ENCODE measurements around the gene CLEC2A. TPM values are rescaled to one million over a fixed set of nuclear protein-coding genes. Genes with fewer than 3 reads are reported as not detected.

CLEC2A gene
- polyA plus RNA-seq, 5 donors: not detected

GRCh38 chr12:9935026-9935425 lies 2.9 kb upstream of the CLEC2A start:
- no peak for DNase-seq

DNA sequence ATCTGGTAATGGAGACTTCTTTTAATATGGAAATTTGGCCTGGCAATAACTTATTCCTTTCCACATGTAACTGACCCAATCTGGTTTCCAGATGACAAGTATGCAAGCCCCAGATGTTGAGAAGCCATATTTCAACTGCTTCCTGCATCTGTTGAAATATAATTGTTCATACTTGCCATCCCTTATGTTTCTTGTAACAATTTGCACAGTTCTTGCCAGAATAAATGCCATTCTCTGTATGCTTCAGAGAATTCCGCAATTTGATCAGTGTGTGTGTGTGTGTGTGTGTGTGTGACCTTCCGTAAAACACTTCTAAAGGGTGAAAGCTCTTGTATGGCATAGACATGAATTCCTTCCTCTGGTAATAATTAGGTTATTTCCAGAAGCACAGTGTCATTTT lies 1.8 kb upstream of the CLEC2A start:
- no peak for DNase-seq

- no peak for DNase-seq
These were observed 925 bp downstream of the CLEC2A start for GRCh38 chr12:9931245-9931644.

GRCh38 chr12:9928607-9929006 lies 3.6 kb downstream of the CLEC2A start:
- DNase-seq: no peak

GRCh38 chr12:9926876-9927275 lies 5.3 kb downstream of the CLEC2A start:
- no peak for DNase-seq

DNA sequence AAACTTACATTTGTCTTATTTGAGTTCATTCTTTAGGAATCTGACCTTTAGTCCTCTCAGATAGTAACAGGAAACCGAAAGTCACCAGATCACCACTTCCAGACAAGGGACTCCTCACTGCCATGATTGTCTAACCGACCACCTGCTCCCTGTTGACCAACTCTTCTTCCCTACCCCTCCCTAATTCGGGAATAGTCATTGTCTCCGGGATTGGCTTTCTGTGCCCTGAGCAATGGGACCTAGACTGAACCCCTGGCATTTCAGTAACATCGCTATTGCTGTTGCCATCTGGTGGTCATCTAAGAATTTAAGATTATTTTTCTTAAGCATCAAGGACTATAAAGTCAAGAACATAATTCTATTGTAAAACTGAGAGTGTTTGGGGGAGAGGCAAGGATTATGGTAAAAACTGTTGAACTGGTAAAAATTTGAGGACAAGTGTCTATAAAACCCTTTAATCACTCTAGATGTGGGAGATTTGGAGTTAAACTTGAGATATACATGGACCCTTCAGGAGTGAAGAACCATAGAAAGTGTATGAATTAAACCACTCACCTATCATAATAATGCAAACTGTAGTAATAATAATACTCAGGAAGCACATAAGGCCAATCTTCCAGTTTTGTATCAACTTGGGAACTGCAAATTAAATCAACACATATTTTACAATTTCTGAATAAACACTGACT lies 6.3 kb downstream of the CLEC2A start:
- peak; percentile 9 to 33 for DNase-seq

DNA sequence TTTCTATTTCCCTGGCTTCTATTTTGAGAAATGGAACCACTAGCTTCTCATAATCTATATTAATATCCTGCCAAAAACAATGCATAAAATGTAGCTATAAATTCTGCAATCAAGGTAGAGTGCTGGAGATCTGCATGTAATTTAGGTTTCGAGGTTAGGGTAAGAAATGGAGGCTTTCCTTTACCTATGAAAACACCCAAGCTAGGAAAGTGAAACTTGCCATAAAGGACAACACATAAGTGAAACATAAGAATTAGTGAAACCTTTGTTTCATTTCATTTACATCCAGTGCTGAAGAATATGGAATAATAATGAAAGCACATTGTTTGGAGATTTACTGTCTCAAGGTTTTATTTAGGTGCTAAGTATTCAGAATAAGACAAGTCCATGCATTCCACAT lies 9.7 kb downstream of the CLEC2A start:
- no peak for DNase-seq

GRCh38 chr12:9920451-9920850 lies 11.7 kb downstream of the CLEC2A start:
- DNase-seq: no peak

GRCh38 chr12:9919443-9919842 lies 12.7 kb downstream of the CLEC2A start:
- DNase-seq: no peak

DNA sequence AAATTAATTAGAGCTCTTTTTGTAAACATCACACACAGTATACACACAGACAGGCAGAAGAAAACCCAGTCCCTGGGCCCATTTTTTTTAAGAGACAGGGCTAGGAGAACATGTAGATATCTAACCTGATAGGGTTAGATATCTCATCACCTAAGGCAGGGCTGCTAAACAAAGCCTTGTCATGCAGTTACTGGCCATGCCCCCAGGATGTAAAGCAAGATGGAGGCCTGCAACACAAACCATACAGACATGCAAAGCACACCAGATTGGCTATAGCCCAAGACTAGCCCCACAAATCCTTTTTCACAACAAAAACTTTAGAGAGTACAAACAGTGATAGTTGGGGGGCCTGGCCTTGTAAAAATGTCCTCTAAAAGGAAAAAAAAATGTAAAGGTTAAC lies 20.5 kb downstream of the CLEC2A start:
- no peak for DNase-seq

DNA sequence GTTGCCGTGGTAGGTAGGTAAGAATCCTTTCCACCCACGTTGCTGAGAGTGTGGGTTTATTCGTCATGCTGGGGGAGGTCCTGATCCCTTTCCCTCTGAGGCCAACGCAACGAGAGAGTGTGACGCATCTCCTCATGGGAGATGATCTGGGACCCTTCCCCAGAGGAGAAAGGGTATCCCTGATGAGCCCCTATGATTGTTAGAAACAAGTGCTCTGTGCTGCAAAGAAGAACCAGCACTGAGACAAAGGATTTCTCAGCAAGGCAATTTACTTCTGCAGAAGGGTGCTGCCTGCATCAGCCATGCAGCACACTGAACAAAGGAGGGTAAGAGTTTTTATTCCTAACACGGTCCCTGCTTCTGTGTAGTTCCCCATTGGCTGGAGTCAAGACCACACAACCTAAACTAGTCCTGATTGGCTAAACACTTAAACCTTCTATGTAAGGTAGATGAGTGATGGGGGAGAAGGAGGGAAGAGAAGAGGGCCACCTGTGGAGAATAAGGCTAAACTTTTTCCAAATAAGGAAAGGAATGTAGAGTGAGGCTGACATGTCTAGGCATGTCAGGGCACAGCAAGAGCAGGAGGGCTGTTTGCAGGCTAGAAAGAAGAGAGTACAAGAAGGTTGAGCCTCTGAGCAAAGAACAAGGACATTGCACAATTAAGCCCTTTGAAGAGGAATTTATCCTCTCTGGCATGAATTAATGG lies 21.3 kb downstream of the CLEC2A start:
- no peak for DNase-seq

GRCh38 chr12:9909724-9910123 lies 22.4 kb downstream of the CLEC2A start:
- no peak for DNase-seq

DNA sequence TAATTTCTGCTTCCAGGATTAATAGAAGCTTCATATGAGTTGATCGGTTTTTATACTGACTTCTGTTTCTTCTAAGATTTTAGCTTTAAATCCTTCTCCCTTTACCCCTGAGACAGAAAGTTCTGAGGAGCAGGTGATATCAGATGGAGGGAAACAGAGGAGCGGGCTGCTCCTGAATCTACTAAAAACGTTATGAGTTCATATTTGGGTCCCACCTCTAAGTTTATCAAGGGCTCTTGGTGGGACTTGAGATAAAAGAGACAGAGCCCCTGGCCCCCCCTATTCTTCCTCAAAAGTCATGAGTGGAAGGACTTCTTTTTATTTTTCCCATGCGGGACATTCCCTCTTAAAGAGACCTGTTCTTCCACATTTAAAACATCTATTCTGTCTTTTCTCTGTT lies 23.8 kb downstream of the CLEC2A start:
- no peak for DNase-seq

DNA sequence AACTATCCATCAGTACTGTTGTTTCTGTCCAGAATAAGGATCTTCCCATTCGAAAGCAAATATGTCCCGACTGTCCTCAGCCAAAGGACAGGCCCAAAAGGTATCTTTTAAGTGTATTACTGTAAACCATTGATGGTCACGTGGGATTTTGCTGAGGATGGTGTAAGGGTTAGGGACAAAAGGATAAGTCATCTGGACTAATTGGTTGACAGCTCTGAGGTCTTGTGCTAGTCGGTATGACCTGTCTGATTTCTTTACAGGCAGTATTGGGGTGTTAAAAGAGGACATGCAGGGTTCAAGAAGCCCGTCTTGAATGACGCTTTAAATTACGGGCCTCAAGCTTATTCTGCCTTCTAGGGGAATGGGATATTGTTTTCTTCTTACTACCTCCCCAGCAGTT lies 24.4 kb downstream of the CLEC2A start:
- DNase-seq: no peak

DNA sequence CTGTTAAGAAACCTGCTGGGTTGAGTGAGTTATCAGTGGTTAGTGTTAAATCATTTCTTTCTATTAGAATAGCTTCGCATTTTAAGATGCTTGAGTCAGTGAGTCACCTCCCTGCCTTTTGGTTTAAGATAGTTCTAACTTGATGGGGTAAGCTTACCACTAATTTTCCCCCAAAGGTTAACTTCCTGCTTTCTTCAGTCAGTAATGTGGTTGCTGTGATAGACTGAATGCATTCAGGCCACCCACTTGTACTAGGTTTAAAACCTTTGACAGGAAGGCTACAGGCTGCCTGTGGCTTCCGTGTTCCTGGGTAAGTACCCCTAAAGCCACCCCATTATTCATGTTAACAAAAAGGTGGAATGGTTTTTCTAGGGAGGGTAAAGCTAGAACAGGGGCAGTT lies 25.3 kb downstream of the CLEC2A start:
- no peak for DNase-seq

- DNase-seq: no peak
These were observed 29.5 kb downstream of the CLEC2A start for GRCh38 chr12:9902539-9903228.

DNA sequence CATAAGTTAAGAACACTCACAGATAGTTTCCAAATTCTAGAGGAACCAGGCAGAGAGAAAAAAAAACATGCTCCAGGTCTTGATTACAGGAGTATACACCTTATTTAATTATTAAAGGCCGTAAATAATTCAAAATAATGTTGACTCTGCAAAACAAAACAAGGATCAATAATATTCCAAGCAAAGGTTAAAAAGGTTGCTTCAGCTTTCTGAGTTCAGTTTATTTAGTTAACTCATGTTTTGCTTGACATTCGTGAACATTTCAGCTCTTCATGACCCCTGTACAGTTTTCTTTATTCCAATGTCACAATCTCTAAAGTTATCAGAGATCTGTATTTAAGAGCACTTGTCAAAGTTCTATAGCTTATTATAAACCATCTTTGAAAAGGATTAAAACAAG lies 31.2 kb downstream of the CLEC2A start:
- DNase-seq: no peak

GRCh38 chr12:9899209-9899608 lies 33.0 kb downstream of the CLEC2A start:
- DNase-seq: no peak

- no peak for DNase-seq
These were observed 34.6 kb downstream of the CLEC2A start for GRCh38 chr12:9897535-9897934.

- DNase-seq: no peak
These were observed 36.8 kb downstream of the CLEC2A start for GRCh38 chr12:9895215-9895971.

DNA sequence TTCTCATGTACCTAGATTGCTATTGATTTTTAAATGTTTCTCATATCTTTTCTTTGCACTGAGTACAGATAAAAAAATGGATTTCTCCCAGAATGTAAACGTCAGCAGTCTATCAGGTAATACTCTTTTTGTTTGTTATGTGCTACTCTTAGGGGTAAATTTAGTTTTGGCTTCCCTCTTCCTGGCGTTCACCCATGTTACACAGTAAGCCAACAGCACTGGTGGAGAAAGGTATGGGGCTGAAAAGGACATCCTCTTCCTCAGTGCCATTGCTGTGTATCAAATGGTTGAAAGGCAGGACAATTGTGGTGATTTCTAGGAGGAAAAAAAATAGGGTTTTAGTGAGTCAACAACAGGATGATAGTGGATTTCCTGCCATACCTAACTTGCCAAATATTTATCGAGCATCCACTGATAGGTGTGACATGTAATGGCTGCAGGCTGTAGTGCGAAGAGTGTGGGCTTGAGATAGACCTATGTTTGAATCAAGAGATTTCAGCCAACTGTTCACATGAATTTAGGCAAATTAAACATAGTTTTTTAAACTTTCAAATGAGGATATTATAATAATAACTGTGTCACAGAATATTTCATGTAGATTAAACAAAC lies 43.4 kb downstream of the CLEC2A start:
- DNase-seq: no peak

GRCh38 chr12:9883175-9883574 lies 49.0 kb downstream of the CLEC2A start:
- no peak for DNase-seq
